ENCODE data around the gene PDE1C. TPM values are rescaled to one million over a fixed set of nuclear protein-coding genes. Genes with fewer than 3 reads are reported as not detected.

The PDE1C gene
- total RNA-seq, 1 experiment from 2014 or later = not detected

DNA sequence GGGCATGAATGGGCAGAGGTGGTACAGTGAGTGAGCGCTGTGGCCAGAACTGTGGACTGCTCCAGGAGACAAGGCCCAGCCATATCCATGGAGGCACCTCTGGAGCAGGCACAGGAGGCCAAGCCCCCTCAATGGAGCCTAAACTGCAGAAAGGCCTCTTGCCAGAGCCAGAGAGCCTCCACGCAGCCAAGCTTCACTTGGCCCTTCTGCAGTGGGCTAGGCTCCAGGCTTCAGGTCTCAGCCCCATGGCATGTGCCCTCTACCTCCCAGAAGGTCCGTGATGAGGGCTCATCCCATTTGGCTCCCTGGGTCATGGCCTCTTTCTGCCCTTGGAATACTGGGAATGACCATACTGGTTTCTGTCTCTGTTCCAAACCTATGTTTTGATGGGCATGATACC lies 8.9 kb downstream of the PDE1C start:
- intact Hi-C loops (cut with micrococcal nuclease; ENCODE audit: unreplicated experiment) = loop anchor here (10.0 kb wide), 1 partner anchor 247 kb away; no protein-coding TSS in a partner anchor
- Histone ChIP-seq H3K27me3 (replicated peaks; ENCODE audit: insufficient read depth, low read depth, low read length, poor library complexity) (peaks cover 74% of the 10 kb centered on the region), H3K9me3 (ENCODE audit: low read depth, low read length, poor library complexity, severe bottlenecking) (no peaks in the 10 kb centered on the region), H3K4me1 (ENCODE audit: insufficient read depth, low read length, poor library complexity, severe bottlenecking) (peaks cover 35% of the 10 kb centered on the region), H3K36me3 (ENCODE audit: insufficient read depth, low read length, poor library complexity, severe bottlenecking) (no peaks in the 10 kb centered on the region), H3K27ac (ENCODE audit: low read depth, low read length, poor library complexity, severe bottlenecking) (no peak overlapping the region), H3K4me3 (ENCODE audit: low read depth, low read length, poor library complexity, severe bottlenecking) (no peak overlapping the region)
- BruUV-seq (replicated peaks) = no TSS peak
- ChIA-PET POLR2A (ENCODE audit: low non-redundant PET) (no interaction called here), CTCF (no interaction called here)
- TF ChIP-seq, protein P1, sequence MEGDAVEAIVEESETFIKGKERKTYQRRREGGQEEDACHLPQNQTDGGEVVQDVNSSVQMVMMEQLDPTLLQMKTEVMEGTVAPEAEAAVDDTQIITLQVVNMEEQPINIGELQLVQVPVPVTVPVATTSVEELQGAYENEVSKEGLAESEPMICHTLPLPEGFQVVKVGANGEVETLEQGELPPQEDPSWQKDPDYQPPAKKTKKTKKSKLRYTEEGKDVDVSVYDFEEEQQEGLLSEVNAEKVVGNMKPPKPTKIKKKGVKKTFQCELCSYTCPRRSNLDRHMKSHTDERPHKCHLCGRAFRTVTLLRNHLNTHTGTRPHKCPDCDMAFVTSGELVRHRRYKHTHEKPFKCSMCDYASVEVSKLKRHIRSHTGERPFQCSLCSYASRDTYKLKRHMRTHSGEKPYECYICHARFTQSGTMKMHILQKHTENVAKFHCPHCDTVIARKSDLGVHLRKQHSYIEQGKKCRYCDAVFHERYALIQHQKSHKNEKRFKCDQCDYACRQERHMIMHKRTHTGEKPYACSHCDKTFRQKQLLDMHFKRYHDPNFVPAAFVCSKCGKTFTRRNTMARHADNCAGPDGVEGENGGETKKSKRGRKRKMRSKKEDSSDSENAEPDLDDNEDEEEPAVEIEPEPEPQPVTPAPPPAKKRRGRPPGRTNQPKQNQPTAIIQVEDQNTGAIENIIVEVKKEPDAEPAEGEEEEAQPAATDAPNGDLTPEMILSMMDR (conservative IDR thresholded peaks at IDR 0.05; ENCODE audit: low read depth, low read length) = no peak
- no peak for TF ChIP-seq EZH2 (IDR thresholded peaks at IDR 0.05; ENCODE audit: borderline replicate concordance, low read depth, low read length, poor library complexity, severe bottlenecking)
- no peak for DNase-seq (ENCODE audit: low spot score)

GRCh38 chr7:32059289-32060011 lies 10.8 kb downstream of the PDE1C start:
- intact Hi-C loops (cut with micrococcal nuclease; ENCODE audit: unreplicated experiment) = loop anchor here (10.0 kb wide), 1 partner anchor 245 kb away; no protein-coding TSS in a partner anchor

DNA sequence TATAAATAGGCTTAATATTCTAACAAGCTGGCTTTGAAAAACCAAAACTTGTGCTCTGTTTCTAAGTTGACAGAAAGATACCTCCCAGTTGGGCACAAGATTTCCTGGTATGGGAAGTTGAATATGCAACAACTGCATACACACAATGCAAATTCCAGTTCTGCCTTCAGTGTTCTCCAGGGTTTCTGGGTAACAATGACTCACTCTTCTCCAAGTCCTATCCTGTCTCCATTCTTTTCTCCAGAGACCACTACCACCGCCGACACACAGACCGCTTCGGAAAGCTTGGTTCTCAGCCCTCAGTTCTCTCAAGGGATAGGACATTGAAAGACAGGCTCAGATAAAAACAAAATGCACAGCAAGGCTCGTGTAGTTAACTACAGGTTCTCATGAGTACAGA lies 12.2 kb downstream of the PDE1C start:
- ChIA-PET POLR2A (ENCODE audit: low non-redundant PET) (no interaction called here), CTCF (no interaction called here)
- peak; percentile 27 for DNase-seq (ENCODE audit: low spot score)
- Histone ChIP-seq H3K9me3 (ENCODE audit: low read depth, low read length, poor library complexity, severe bottlenecking) (no peaks in the 10 kb centered on the region), H3K36me3 (ENCODE audit: insufficient read depth, low read length, poor library complexity, severe bottlenecking) (no peaks in the 10 kb centered on the region), H3K27me3 (replicated peaks; ENCODE audit: insufficient read depth, low read depth, low read length, poor library complexity) (peaks cover 74% of the 10 kb centered on the region), H3K27ac (ENCODE audit: low read depth, low read length, poor library complexity, severe bottlenecking) (no peak overlapping the region), H3K4me1 (ENCODE audit: insufficient read depth, low read length, poor library complexity, severe bottlenecking) (peaks cover 35% of the 10 kb centered on the region), H3K4me3 (ENCODE audit: low read depth, low read length, poor library complexity, severe bottlenecking) (no peak overlapping the region)
- intact Hi-C loops (cut with micrococcal nuclease; ENCODE audit: unreplicated experiment) = no loop called here
- TF ChIP-seq, protein P1 (conservative IDR thresholded peaks at IDR 0.05; ENCODE audit: low read depth, low read length) = no peak
- no peak for TF ChIP-seq EZH2 (IDR thresholded peaks at IDR 0.05; ENCODE audit: borderline replicate concordance, low read depth, low read length, poor library complexity, severe bottlenecking)
- no TSS peak for BruUV-seq (replicated peaks)

More at GRCh38 chr7:32059289-32060011, 10.8 kb downstream of the PDE1C start:
- DNase-seq (ENCODE audit: low spot score) = peak; percentile 92
- ChIA-PET CTCF (interaction anchor here (0.6 kb wide), 1 partner anchor 203 kb away, joined by 6 read pairs; no protein-coding TSS in a partner anchor), POLR2A (ENCODE audit: low non-redundant PET) (no interaction called here)
- Histone ChIP-seq H3K36me3 (ENCODE audit: insufficient read depth, low read length, poor library complexity, severe bottlenecking) (no peaks in the 10 kb centered on the region), H3K27me3 (replicated peaks; ENCODE audit: insufficient read depth, low read depth, low read length, poor library complexity) (peaks cover 75% of the 10 kb centered on the region), H3K9me3 (ENCODE audit: low read depth, low read length, poor library complexity, severe bottlenecking) (no peaks in the 10 kb centered on the region), H3K4me3 (ENCODE audit: low read depth, low read length, poor library complexity, severe bottlenecking) (no peak overlapping the region), H3K4me1 (ENCODE audit: insufficient read depth, low read length, poor library complexity, severe bottlenecking) (peaks cover 35% of the 10 kb centered on the region), H3K27ac (ENCODE audit: low read depth, low read length, poor library complexity, severe bottlenecking) (no peak overlapping the region)
- no TSS peak for BruUV-seq (replicated peaks)
- TF ChIP-seq, protein P1 (conservative IDR thresholded peaks at IDR 0.05; ENCODE audit: low read depth, low read length) = no peak
- TF ChIP-seq EZH2 (IDR thresholded peaks at IDR 0.05; ENCODE audit: borderline replicate concordance, low read depth, low read length, poor library complexity, severe bottlenecking) = no peak

Data from A673 (cell line).